WTC11 (cell line): ENCODE data around the gene TEAD1.

Experiments
- AR ChIP-seq: fragments of 250-450 bp; sonication (Bioruptor Pico); IDR thresholded peaks from 2 replicates; pipeline ENCODE4 v1.9.0; 2021; ENCODE audit warnings: mild to moderate bottlenecking
- CBFB ChIP-seq: sonication (generic); formaldehyde crosslinking; IDR thresholded peaks from 2 replicates; pipeline ENCODE4 v1.8.1; 2022; ENCODE audit warnings: mild to moderate bottlenecking, low read depth, missing genetic modification reagents
- CTCF ChIP-seq: fragments of 200-600 bp; IDR thresholded peaks from 2 replicates; pipeline ENCODE4 v1.8.0; 2022; ENCODE audit warnings: antibody characterized with exemption
- ESRRA ChIP-seq: sonication (generic); formaldehyde crosslinking; IDR thresholded peaks from 2 replicates; pipeline ENCODE4 v1.8.1; 2022; ENCODE audit warnings: mild to moderate bottlenecking, missing genetic modification reagents, borderline replicate concordance
- ETV6 ChIP-seq: sonication (generic); formaldehyde crosslinking; IDR thresholded peaks from 2 replicates; pipeline ENCODE4 v1.8.1; 2022; ENCODE audit warnings: mild to moderate bottlenecking, missing genetic modification reagents
- IRF2 ChIP-seq: sonication (generic); formaldehyde crosslinking; IDR thresholded peaks from 2 replicates; pipeline ENCODE4 v1.8.0; 2022; ENCODE audit warnings: low read depth, missing genetic modification reagents, borderline replicate concordance
- NFE2L1 ChIP-seq: sonication (generic); formaldehyde crosslinking; IDR thresholded peaks from 2 replicates; pipeline ENCODE4 v1.8.1; 2023; ENCODE audit warnings: missing genetic modification reagents
- TF ChIP-seq, protein P1 (sequence below): sonication (generic); formaldehyde crosslinking; IDR thresholded peaks from 2 replicates; pipeline ENCODE4 v1.8.1; 2023; ENCODE audit warnings: mild to moderate bottlenecking, moderate library complexity, missing genetic modification reagents
- TF ChIP-seq, protein P2 (sequence below): sonication (generic); formaldehyde crosslinking; IDR thresholded peaks from 2 replicates; pipeline ENCODE4 v1.8.0; 2022; ENCODE audit warnings: mild to moderate bottlenecking, missing genetic modification reagents
- TF ChIP-seq, protein P3 (sequence below): sonication (generic); formaldehyde crosslinking; IDR thresholded peaks from 2 replicates; pipeline ENCODE4 v1.8.0; 2022; ENCODE audit warnings: mild to moderate bottlenecking, missing genetic modification reagents

DNA sequence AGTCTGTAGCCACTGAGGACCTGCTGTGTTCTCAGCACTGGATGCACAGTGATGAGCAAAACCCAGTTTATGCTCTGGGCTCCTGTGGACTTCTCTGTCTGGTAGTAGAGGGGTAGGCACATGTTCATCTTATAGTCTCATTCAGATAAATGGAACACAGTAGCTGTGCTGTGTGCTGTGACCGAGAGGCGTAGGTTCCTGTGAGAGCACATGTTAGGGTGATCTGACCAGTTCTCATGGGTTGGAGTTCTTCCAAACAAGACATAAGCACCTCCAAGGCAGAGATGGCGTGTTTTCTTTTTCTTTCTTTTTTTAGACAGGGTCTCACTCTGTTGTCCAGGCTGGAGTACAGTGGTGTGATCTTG lies 180.1 kb downstream of the TEAD1 start:
- TF ChIP-seq AR (CRISPR knock-in tag) (no peak), CTCF (no peak), ESRRA (CRISPR knock-in tag) (no peak), CBFB (CRISPR knock-in tag) (no peak), ETV6 (CRISPR knock-in tag) (no peak), IRF2 (CRISPR knock-in tag) (no peak), NFE2L1 (CRISPR knock-in tag) (no peak)
- TF ChIP-seq, protein P1, sequence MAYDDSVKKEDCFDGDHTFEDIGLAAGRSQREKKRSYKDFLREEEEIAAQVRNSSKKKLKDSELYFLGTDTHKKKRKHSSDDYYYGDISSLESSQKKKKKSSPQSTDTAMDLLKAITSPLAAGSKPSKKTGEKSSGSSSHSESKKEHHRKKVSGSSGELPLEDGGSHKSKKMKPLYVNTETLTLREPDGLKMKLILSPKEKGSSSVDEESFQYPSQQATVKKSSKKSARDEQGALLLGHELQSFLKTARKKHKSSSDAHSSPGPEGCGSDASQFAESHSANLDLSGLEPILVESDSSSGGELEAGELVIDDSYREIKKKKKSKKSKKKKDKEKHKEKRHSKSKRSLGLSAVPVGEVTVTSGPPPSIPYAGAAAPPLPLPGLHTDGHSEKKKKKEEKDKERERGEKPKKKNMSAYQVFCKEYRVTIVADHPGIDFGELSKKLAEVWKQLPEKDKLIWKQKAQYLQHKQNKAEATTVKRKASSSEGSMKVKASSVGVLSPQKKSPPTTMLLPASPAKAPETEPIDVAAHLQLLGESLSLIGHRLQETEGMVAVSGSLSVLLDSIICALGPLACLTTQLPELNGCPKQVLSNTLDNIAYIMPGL (CRISPR knock-in tag) = no peak
- TF ChIP-seq, protein P2, sequence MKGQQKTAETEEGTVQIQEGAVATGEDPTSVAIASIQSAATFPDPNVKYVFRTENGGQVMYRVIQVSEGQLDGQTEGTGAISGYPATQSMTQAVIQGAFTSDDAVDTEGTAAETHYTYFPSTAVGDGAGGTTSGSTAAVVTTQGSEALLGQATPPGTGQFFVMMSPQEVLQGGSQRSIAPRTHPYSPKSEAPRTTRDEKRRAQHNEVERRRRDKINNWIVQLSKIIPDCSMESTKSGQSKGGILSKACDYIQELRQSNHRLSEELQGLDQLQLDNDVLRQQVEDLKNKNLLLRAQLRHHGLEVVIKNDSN (CRISPR knock-in tag) = no peak
- TF ChIP-seq, protein P3, sequence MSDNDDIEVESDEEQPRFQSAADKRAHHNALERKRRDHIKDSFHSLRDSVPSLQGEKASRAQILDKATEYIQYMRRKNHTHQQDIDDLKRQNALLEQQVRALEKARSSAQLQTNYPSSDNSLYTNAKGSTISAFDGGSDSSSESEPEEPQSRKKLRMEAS (CRISPR knock-in tag) = no peak
